LNCAP (cell line): ENCODE results near the gene SPATA6L.

Source experiments
- CTCF ChIP-seq: fragments of 450-650 bp; IDR thresholded peaks from 2 replicates; pipeline ENCODE4 v1.5.1; 2017; ENCODE audit warnings: mild to moderate bottlenecking

The SPATA6L gene

GRCh38 chr9:4662989-4663792, 3.1 kb downstream of the SPATA6L start:
- TF ChIP-seq CTCF = no peak

- peak; percentile 55 for TF ChIP-seq CTCF
Observed at GRCh38 chr9:4662108-4662988, 3.9 kb downstream of the SPATA6L start, which contains the start of gene PLPP6. PLPP6 (plus strand) TSS chr9:4662294; CDS start chr9:4662376, 82 bp downstream.

- no peak for TF ChIP-seq CTCF
Observed at GRCh38 chr9:4661611-4662010, 4.7 kb downstream of the SPATA6L start.

GRCh38 chr9:4661165-4661564, 5.1 kb downstream of the SPATA6L start:
- TF ChIP-seq CTCF = no peak

- TF ChIP-seq CTCF = no peak
Observed at GRCh38 chr9:4657426-4658159, 8.7 kb downstream of the SPATA6L start.

- TF ChIP-seq CTCF = no peak
Observed at GRCh38 chr9:4656621-4657020, 9.7 kb downstream of the SPATA6L start.

GRCh38 chr9:4654538-4654937, 11.7 kb downstream of the SPATA6L start:
- no peak for TF ChIP-seq CTCF
